GM23338 (cell line): ENCODE results near the gene NPAS2. TPM values are rescaled to one million over a fixed set of nuclear protein-coding genes. Genes with fewer than 3 reads are reported as not detected.

Source experiments
- ATAC-seq: fragments of 200-7000 bp; cut with Tn5 transposase; 3 replicates; pipeline ENCODE4 v1.9.1; 2020
- DNase-seq: peaks from one replicate; pipeline ENCODE4 v3.0.0-alpha.2; 2015; ENCODE audit warnings: low spot score
- H2AFZ ChIP-seq: fragments of 200-600 bp; sonication (generic); 2 replicates; pipeline ENCODE4 v1.8.0; 2016; ENCODE audit warnings: antibody characterized with exemption, mild to moderate bottlenecking, moderate library complexity
- H3F3A ChIP-seq: fragments of 200-600 bp; sonication (generic); replicated peaks from 2 replicates; pipeline ENCODE4 v1.8.0; 2017; ENCODE audit warnings: antibody characterized with exemption, mixed run types, low read depth
- H3K27ac ChIP-seq: fragments of 200-600 bp; sonication (generic); 2 replicates; pipeline ENCODE4 v1.6.1; 2016; ENCODE audit warnings: low read depth
- H3K27me3 ChIP-seq: fragments of 200-600 bp; sonication (generic); 2 replicates; pipeline ENCODE4 v1.8.0; 2016; ENCODE audit warnings: mild to moderate bottlenecking, mixed run types, moderate library complexity; ENCODE audit not compliant: insufficient read depth
- H3K36me3 ChIP-seq: fragments of 200-600 bp; sonication (generic); 2 replicates; pipeline ENCODE4 v1.8.0; 2016; ENCODE audit warnings: mild to moderate bottlenecking; ENCODE audit not compliant: insufficient read depth
- H3K4me1 ChIP-seq: fragments of 200-600 bp; sonication (generic); 2 replicates; pipeline ENCODE4 v1.8.0; 2016; ENCODE audit warnings: mild to moderate bottlenecking, moderate library complexity; ENCODE audit not compliant: insufficient read depth
- H3K4me2 ChIP-seq: fragments of 200-600 bp; sonication (generic); 2 replicates; pipeline ENCODE4 v1.7.1; 2017; ENCODE audit warnings: mixed run types
- H3K4me3 ChIP-seq: fragments of 200-600 bp; sonication (generic); 2 replicates; pipeline ENCODE4 v1.6.1; 2016; ENCODE audit warnings: mixed run types
- H3K79me2 ChIP-seq: fragments of 200-600 bp; sonication (generic); replicated peaks from 2 replicates; pipeline ENCODE4 v1.8.0; 2017; ENCODE audit warnings: mild to moderate bottlenecking; ENCODE audit not compliant: insufficient read depth
- H3K9me2 ChIP-seq: fragments of 200-600 bp; sonication (generic); 2 replicates; pipeline ENCODE4 v1.8.0; 2017; ENCODE audit not compliant: insufficient read depth
- H4K20me1 ChIP-seq: fragments of 200-600 bp; sonication (generic); replicated peaks from 2 replicates; pipeline ENCODE4 v1.8.0; 2017; ENCODE audit warnings: mild to moderate bottlenecking; ENCODE audit not compliant: insufficient read depth
- H3K27ac Mint-ChIP-seq: 2 replicates; pipeline ENCODE4 v1.8.0; 2020; ENCODE audit warnings: inconsistent platforms, mild to moderate bottlenecking, moderate library complexity, mixed read lengths
- H3K27me3 Mint-ChIP-seq: 3 replicates; pipeline ENCODE4 v1.8.0; 2022; ENCODE audit warnings: low read depth, mild to moderate bottlenecking, moderate library complexity, mixed read lengths, inconsistent platforms; ENCODE audit not compliant: insufficient read depth, poor library complexity
- H3K36me3 Mint-ChIP-seq: 3 replicates; pipeline ENCODE4 v1.8.0; 2021; ENCODE audit warnings: low read depth, mild to moderate bottlenecking, inconsistent platforms, moderate library complexity, mixed read lengths
- H3K4me1 Mint-ChIP-seq: 3 replicates; pipeline ENCODE4 v1.8.0; 2020; ENCODE audit warnings: mild to moderate bottlenecking, inconsistent platforms, mixed read lengths
- H3K4me3 Mint-ChIP-seq: 3 replicates; pipeline ENCODE4 v1.8.0; 2021; ENCODE audit warnings: moderate library complexity, mild to moderate bottlenecking, inconsistent platforms, mixed read lengths
- H3K9me3 Mint-ChIP-seq: 3 replicates; pipeline ENCODE4 v1.8.0; 2020; ENCODE audit warnings: moderate library complexity, mild to moderate bottlenecking, inconsistent platforms, mixed read lengths
- CTCF ChIP-seq, 2 experiments: fragments of 200-600 bp in 1 of 2; sonication (generic) in 1 of 2; conservative IDR thresholded peaks; 2 replicates each; pipeline versions ENCODE4 v1.5.1 to v1.6.1; 2016 to 2017; ENCODE audit warnings: antibody characterized with exemption in 2 of 2, low read depth in 2 of 2, mild to moderate bottlenecking in 2 of 2, moderate library complexity in 1 of 2
- EZH2 ChIP-seq: fragments of 200-600 bp; sonication (generic); IDR thresholded peaks from one replicate; pipeline ENCODE4 v1.8.0; 2017; ENCODE audit warnings: antibody characterized with exemption, mild to moderate bottlenecking, low read depth; ENCODE audit not compliant: unreplicated experiment
- JUNB ChIP-seq: IDR thresholded peaks from one replicate; pipeline ENCODE4 v1.6.1; 2016; ENCODE audit warnings: antibody characterized with exemption; ENCODE audit not compliant: unreplicated experiment
- NANOG ChIP-seq: IDR thresholded peaks from 2 replicates; pipeline ENCODE4 v1.6.1; 2016; ENCODE audit warnings: antibody characterized with exemption, borderline replicate concordance
- POLR2AphosphoS5 ChIP-seq: IDR thresholded peaks from 2 replicates; pipeline ENCODE4 v1.6.1; 2016; ENCODE audit warnings: antibody characterized with exemption, low read depth
- STAT1 ChIP-seq: IDR thresholded peaks from one replicate; pipeline ENCODE4 v1.6.1; 2016; ENCODE audit warnings: antibody characterized with exemption; ENCODE audit not compliant: unreplicated experiment
- ZNF331 ChIP-seq: fragments of 250-450 bp; sonication (Bioruptor Pico); IDR thresholded peaks from 2 replicates; pipeline ENCODE4 v1.5.0; 2020; ENCODE audit warnings: low read depth, mild to moderate bottlenecking, moderate library complexity
- polyA plus RNA-seq: library from polyadenylated mRNA; unstranded; fragments of >200 nt; fragmentation: Nextera tagmentation; extraction: Ambion mirVana; gene quantifications from 2 replicates; pipeline ENCODE4 v1.2.1, GENCODE V29; 2016
- total RNA-seq: library from RNA; depleted of rRNA; stranded (reverse); fragments of >200 nt; shearing (Covaris generic); gene quantifications from 2 replicates; pipeline ENCODE4 v1.2.3, GENCODE V29; 2014

NPAS2 gene
- total and polyA plus RNA-seq, 2 experiments from 2014 or later: 0.56 to 1.1 TPM

- Histone ChIP-seq H3K4me1 (no peaks in the 10 kb centered on the region), H3K4me3 (no peak overlapping the region), H4K20me1 (no peaks in the 10 kb centered on the region), H3K27me3 (no peaks in the 10 kb centered on the region), H2AFZ (peak overlapping the region; percentile 96), H3F3A (no peaks in the 10 kb centered on the region), H3K9me2 (peaks cover 6% of the 10 kb centered on the region; the same call in 1 of the 2 replicates), H3K36me3 (no peaks in the 10 kb centered on the region), H3K79me2 (no peaks in the 10 kb centered on the region), H3K4me2 (no peak overlapping the region), H3K27ac (no peak overlapping the region)
- no peak overlapping the region for H3K27ac Mint-ChIP-seq
- peak; percentile 97 for ATAC-seq
- no peak overlapping the region for H3K4me3 Mint-ChIP-seq
- H3K4me1 Mint-ChIP-seq: 0 out of 3 replicates have a peak, but pooled peaks cover 3% of the 10 kb centered on the region
- no peaks in the 10 kb centered on the region; the same call in 2 of the 3 replicates for H3K9me3 Mint-ChIP-seq
- TF ChIP-seq CTCF (conservative IDR thresholded peaks at IDR 0.05; ENCODE audit: low read depth in 2 of 2): peak; percentile 69 to 83
- TF ChIP-seq EZH2: no peak
- no peak for TF ChIP-seq NANOG
- TF ChIP-seq JUNB: no peak
- peaks cover 7% of the 10 kb centered on the region for H3K27me3 Mint-ChIP-seq
- H3K36me3 Mint-ChIP-seq: no peaks in the 10 kb centered on the region
- peak; percentile 77 for DNase-seq
Observed at GRCh38 chr2:100919316-100919715, 99.4 kb downstream of the NPAS2 start.

GRCh38 chr2:100921685-100922161 is 101.8 kb downstream of the NPAS2 start:
- H3K4me1 Mint-ChIP-seq: 0 out of 3 replicates have a peak, but pooled peaks cover 3% of the 10 kb centered on the region
- no peaks in the 10 kb centered on the region for H3K36me3 Mint-ChIP-seq
- Histone ChIP-seq H3K36me3 (no peaks in the 10 kb centered on the region), H3K4me3 (no peak overlapping the region), H2AFZ (no peak overlapping the region), H3K4me2 (no peak overlapping the region), H3K27me3 (no peaks in the 10 kb centered on the region), H3K79me2 (no peaks in the 10 kb centered on the region), H3K9me2 (no peaks in the 10 kb centered on the region), H3K27ac (no peak overlapping the region), H3K4me1 (no peaks in the 10 kb centered on the region), H3F3A (no peaks in the 10 kb centered on the region), H4K20me1 (no peaks in the 10 kb centered on the region)
- no peaks in the 10 kb centered on the region for H3K9me3 Mint-ChIP-seq
- no peak overlapping the region for H3K27ac Mint-ChIP-seq
- ATAC-seq (no peak), DNase-seq (no peak)
- peaks cover 4% of the 10 kb centered on the region for H3K27me3 Mint-ChIP-seq
- H3K4me3 Mint-ChIP-seq: no peak overlapping the region
- TF ChIP-seq NANOG (no peak), ZNF331 (no peak), CTCF (conservative IDR thresholded peaks at IDR 0.05; ENCODE audit: low read depth in 2 of 2) (no peak), POLR2AphosphoS5 (no peak), STAT1 (no peak)
